ENCODE data around the gene MAP2.
A peak's percentile ranks its signal among the peaks of the same experiment; 100 is the strongest.
"Not testable (repeated sequence)": the region's sequence is repeated elsewhere in the genome, so short reads cannot be mapped to it uniquely, and the experiment has no call there.

MAP2 gene

DNA sequence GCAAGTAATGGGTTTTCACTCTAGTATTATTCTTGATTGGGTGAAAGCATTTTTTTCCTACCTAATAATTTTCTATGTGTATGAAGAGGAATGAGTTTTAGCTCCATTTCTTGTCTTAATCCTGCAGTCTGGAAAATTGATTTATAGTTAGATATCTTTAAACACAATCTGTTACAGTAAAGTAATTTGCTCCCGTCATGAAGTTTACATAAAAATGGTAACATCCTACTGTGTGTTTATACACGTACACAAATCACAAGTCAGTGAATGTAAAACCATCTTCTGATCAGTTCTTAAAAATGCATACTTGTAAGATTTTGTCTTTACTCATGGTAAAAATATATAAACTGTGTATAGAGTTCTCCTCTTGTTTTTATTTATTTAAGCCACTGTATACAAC, 51.1 kb downstream of the MAP2 start:
- H3K27ac ChIP-seq (ENCODE audit: low read length), result no peak overlapping the region
- no peaks in the 10 kb centered on the region for H3K4me1 ChIP-seq (ENCODE audit: control insufficient read depth, insufficient read depth, low read length)
- no peaks in the 10 kb centered on the region for H3K27me3 ChIP-seq (ENCODE audit: control insufficient read depth in 1 of 2, insufficient read depth in 2 of 2, low read length in 2 of 2)
- H3K9ac ChIP-seq (ENCODE audit: low read length in 2 of 2), result no peak overlapping the region
- no peaks in the 10 kb centered on the region for H3K9me3 ChIP-seq (ENCODE audit: control insufficient read depth in 2 of 2, low read length in 2 of 2)
- no peaks in the 10 kb centered on the region for H3K36me3 ChIP-seq (ENCODE audit: control insufficient read depth in 2 of 2, insufficient read depth in 2 of 2, low read length in 2 of 2)
- H3K4me3 ChIP-seq (ENCODE audit: low read length in 2 of 2), result no peak overlapping the region

DNA sequence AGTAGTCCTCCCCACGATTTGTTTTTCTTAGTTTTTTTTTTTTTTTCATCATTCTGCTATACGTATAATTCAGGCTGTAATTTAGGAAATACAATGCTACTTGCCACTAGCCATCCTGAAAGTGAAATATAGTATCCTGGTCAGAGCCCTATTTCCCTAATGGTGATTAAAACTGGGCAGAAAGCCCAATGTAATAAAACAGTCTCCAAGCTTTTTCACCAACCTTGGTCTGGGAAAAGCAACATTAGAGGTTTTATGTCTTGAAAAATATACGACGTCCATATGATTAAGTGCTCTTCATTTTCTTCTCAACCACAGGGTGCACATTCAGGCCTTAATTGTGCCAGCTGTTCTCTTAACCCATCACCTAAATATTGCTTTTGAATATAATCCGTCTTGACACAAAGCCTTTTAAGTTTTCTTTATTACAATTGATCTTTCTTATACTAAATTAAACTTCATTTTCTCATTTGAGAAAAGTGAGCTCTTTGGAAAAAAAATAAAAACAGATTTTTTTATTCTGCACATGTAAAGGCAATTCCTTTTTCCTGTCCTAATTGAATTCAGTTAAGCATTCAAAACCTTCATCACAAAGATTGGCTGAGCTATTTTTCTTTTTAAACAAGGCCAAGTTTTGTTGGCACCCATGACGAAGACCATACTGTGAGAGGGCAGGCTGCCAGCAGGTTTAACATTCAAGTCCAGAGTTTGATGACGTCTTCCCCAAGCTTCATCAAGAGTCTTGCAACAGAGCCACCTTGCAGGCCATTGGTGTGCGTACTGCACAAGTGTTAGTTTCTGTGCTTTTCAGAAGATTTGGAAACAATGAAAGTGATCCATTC, 52.7 kb downstream of the MAP2 start:
- Histone ChIP-seq H3K36me3 (ENCODE audit: control insufficient read depth in 2 of 2, insufficient read depth in 2 of 2, low read length in 2 of 2) (no peaks in the 10 kb centered on the region), H3K9ac (ENCODE audit: low read length in 2 of 2) (no peak overlapping the region), H3K27ac (ENCODE audit: low read length) (no peak overlapping the region), H3K9me3 (ENCODE audit: control insufficient read depth in 2 of 2, low read length in 2 of 2) (no peaks in the 10 kb centered on the region), H3K27me3 (ENCODE audit: control insufficient read depth in 1 of 2, insufficient read depth in 2 of 2, low read length in 2 of 2) (no peaks in the 10 kb centered on the region), H3K4me1 (ENCODE audit: control insufficient read depth, insufficient read depth, low read length) (no peaks in the 10 kb centered on the region), H3K4me3 (ENCODE audit: low read length in 2 of 2) (no peak overlapping the region)

DNA sequence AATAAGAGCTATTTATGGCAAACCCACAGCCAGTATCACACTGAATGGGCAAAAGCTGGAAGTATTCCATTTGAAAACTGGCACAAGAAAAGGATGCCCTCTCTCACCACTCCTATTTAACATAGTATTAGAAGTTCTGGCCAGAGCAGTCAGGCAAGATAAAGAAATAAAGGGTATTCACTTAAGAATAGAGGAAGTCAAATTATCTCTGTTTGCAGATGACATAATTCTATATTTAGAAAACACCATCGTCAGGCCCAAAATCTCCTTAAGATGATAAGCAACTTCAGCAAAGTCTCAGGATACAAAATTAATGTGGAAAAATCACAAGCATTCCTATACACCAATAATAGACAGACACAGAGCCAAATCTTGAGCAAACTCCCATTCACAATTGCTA, 68.4 kb downstream of the MAP2 start:
- H3K36me3 ChIP-seq (ENCODE audit: control insufficient read depth in 2 of 2, insufficient read depth in 2 of 2, low read length in 2 of 2); H3K27ac ChIP-seq (ENCODE audit: low read length); H3K4me3 ChIP-seq (ENCODE audit: low read length in 2 of 2); H3K9ac ChIP-seq (ENCODE audit: low read length in 2 of 2); H3K4me1 ChIP-seq (ENCODE audit: control insufficient read depth, insufficient read depth, low read length); H3K9me3 ChIP-seq (ENCODE audit: control insufficient read depth in 2 of 2, low read length in 2 of 2); H3K27me3 ChIP-seq (ENCODE audit: control insufficient read depth in 1 of 2, insufficient read depth in 2 of 2, low read length in 2 of 2): not testable (repeated sequence)

DNA sequence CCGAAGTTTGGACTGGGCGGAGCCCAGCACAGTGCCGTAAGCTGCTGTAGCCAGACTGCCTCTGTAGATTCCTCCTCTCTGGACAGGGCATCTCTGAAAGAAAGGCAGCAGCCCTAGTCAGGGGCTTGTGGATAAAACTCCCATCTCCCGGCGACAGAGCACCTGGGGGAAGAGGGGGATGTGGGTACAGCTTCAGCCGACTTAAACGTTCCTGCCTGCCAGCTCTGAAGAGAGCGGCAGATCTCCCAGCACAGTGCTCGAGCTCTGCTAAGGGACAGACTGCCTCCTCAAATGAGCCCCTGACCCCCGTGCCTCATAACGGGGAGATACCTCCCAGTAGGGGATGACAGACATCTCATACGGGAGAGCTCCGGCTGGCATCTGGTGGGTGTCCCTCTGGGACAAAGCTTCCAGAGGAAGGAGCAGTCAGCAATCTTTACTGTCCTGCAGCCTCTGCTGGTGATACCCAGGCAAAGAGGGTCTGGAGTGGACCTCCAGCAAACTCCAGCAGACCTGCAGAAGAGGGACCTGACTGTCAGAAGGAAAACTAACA, 71.3 kb downstream of the MAP2 start:
- H3K9ac ChIP-seq (ENCODE audit: low read length in 2 of 2), result not testable (repeated sequence)

GRCh38 chr2:209495855-209496585, 72.2 kb downstream of the MAP2 start:
- Histone ChIP-seq H3K4me1 (ENCODE audit: control insufficient read depth, insufficient read depth, low read length) (peaks cover 6% of the 10 kb centered on the region), H3K9ac (ENCODE audit: low read length in 2 of 2) (no peak overlapping the region), H3K4me3 (ENCODE audit: low read length in 2 of 2) (peak overlapping the region in 1 of 2 donors; percentile 44), H3K36me3 (ENCODE audit: control insufficient read depth in 2 of 2, insufficient read depth in 2 of 2, low read length in 2 of 2) (no peaks in the 10 kb centered on the region), H3K27ac (ENCODE audit: low read length) (peak overlapping the region; percentile 46), H3K9me3 (ENCODE audit: control insufficient read depth in 2 of 2, low read length in 2 of 2) (peaks cover 6 to 9% of the 10 kb centered on the region in 2 donors), H3K27me3 (ENCODE audit: control insufficient read depth in 1 of 2, insufficient read depth in 2 of 2, low read length in 2 of 2) (no peaks in the 10 kb centered on the region)

More for the DNA sequence above, 71.3 kb downstream of the MAP2 start:
- not testable (repeated sequence) for H3K4me3 ChIP-seq (ENCODE audit: low read length in 2 of 2); H3K27me3 ChIP-seq (ENCODE audit: control insufficient read depth in 1 of 2, insufficient read depth in 2 of 2, low read length in 2 of 2); H3K9me3 ChIP-seq (ENCODE audit: control insufficient read depth in 2 of 2, low read length in 2 of 2); H3K4me1 ChIP-seq (ENCODE audit: control insufficient read depth, insufficient read depth, low read length); H3K36me3 ChIP-seq (ENCODE audit: control insufficient read depth in 2 of 2, insufficient read depth in 2 of 2, low read length in 2 of 2)
- peak overlapping the region; percentile 41 for H3K27ac ChIP-seq (ENCODE audit: low read length)

DNA sequence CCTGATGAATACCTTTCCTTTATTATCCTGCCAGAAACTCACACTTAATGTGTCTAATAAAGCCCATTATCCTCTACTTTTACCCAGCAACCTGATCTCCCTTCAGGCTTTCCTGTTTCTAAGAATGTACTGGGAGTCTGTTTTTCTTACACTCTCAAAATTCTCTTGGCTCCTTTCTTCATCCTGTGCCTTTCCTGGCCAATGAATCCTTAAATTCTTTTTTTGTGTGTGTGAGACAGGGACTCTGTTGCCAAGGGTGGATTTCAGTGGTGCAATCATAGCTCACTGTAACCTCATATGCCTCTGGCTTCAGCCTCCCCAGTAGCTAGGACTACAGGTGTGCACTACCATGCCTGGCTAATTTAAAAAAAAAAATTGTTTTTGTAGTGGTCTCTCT, 72.7 kb downstream of the MAP2 start:
- H3K36me3 ChIP-seq (ENCODE audit: control insufficient read depth in 2 of 2, insufficient read depth in 2 of 2, low read length in 2 of 2), result no peaks in the 10 kb centered on the region
- H3K9me3 ChIP-seq (ENCODE audit: control insufficient read depth in 2 of 2, low read length in 2 of 2), result peaks cover 6 to 9% of the 10 kb centered on the region in 2 donors
- no peaks in the 10 kb centered on the region for H3K27me3 ChIP-seq (ENCODE audit: control insufficient read depth in 1 of 2, insufficient read depth in 2 of 2, low read length in 2 of 2)
- peaks cover 6% of the 10 kb centered on the region for H3K4me1 ChIP-seq (ENCODE audit: control insufficient read depth, insufficient read depth, low read length)
- H3K4me3 ChIP-seq (ENCODE audit: low read length in 2 of 2), result no peak overlapping the region
- H3K9ac ChIP-seq (ENCODE audit: low read length in 2 of 2), result no peak overlapping the region
- H3K27ac ChIP-seq (ENCODE audit: low read length), result peak overlapping the region; percentile 46

DNA sequence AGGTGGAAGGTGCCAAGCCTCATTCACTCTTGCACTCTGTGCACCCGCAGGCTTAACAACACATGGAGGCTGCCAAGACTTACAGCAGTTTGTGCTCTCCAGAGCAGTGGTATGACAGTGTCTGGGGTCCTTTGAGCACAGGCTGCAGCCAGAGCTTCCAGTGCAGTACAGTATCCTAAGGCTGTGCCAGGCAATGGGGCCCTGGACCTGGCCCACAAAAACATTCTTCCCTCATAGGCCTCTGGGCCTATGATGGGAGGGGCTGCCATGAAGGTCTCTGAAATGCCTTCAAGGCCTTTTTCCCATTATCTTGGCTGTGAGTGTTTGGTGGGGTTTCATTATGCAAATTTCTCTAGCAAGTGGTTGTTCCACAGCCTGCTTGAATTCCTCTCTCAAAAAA, 74.8 kb downstream of the MAP2 start:
- no peaks in the 10 kb centered on the region for H3K36me3 ChIP-seq (ENCODE audit: control insufficient read depth in 2 of 2, insufficient read depth in 2 of 2, low read length in 2 of 2)
- H3K4me3 ChIP-seq (ENCODE audit: low read length in 2 of 2), result no peak overlapping the region
- no peak overlapping the region for H3K27ac ChIP-seq (ENCODE audit: low read length)
- no peak overlapping the region for H3K9ac ChIP-seq (ENCODE audit: low read length in 2 of 2)
- H3K9me3 ChIP-seq (ENCODE audit: control insufficient read depth in 2 of 2, low read length in 2 of 2), result peaks cover 6 to 9% of the 10 kb centered on the region in 2 donors
- no peaks in the 10 kb centered on the region for H3K27me3 ChIP-seq (ENCODE audit: control insufficient read depth in 1 of 2, insufficient read depth in 2 of 2, low read length in 2 of 2)
- peaks cover 6% of the 10 kb centered on the region for H3K4me1 ChIP-seq (ENCODE audit: control insufficient read depth, insufficient read depth, low read length)

DNA sequence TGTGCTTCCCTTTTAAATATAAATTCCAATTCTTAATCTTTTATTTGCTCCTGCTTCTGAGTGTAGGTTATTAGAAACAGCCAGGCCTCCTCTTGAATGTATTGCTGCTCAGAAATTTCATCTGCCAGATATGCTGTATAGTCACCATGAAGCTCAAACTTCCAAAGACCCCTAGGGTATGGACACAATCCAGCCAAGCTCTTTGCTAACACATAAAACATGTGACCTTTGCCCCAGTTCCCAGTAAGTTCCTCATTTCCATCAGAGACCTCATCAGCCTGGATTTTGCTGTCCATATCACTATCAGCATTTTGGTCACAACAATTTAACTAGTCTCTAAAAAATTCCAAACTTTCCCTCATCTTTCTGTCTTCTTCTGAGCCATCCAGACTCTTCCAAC, 75.2 kb downstream of the MAP2 start:
- Histone ChIP-seq H3K27ac (ENCODE audit: low read length) (no peak overlapping the region), H3K4me3 (ENCODE audit: low read length in 2 of 2) (no peak overlapping the region), H3K9me3 (ENCODE audit: control insufficient read depth in 2 of 2, low read length in 2 of 2) (peaks cover 6 to 9% of the 10 kb centered on the region in 2 donors), H3K9ac (ENCODE audit: low read length in 2 of 2) (no peak overlapping the region), H3K36me3 (ENCODE audit: control insufficient read depth in 2 of 2, insufficient read depth in 2 of 2, low read length in 2 of 2) (no peaks in the 10 kb centered on the region), H3K4me1 (ENCODE audit: control insufficient read depth, insufficient read depth, low read length) (peaks cover 6% of the 10 kb centered on the region), H3K27me3 (ENCODE audit: control insufficient read depth in 1 of 2, insufficient read depth in 2 of 2, low read length in 2 of 2) (no peaks in the 10 kb centered on the region)

DNA sequence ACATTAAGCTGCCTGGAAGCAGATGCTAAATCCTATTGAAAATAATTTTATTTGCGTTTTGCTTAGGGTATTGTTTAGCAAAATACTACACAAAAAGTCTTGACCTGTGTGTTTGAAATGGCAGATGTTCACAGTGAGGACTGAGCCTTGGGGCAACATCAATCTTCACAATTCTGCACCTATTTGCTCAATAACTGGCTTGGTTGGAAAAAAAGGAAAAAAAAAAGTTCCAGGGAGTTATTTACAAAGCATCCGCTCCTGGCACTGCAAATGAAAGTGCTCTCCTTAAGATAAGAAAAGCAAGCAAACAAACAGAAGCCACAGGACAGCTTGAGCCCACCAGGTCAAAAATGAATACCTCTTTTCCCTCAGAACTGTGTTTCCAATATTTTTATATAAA, 77.7 kb downstream of the MAP2 start:
- H3K9ac ChIP-seq (ENCODE audit: low read length in 2 of 2), result no peak overlapping the region
- no peaks in the 10 kb centered on the region for H3K36me3 ChIP-seq (ENCODE audit: control insufficient read depth in 2 of 2, insufficient read depth in 2 of 2, low read length in 2 of 2)
- no peak overlapping the region for H3K27ac ChIP-seq (ENCODE audit: low read length)
- H3K9me3 ChIP-seq (ENCODE audit: control insufficient read depth in 2 of 2, low read length in 2 of 2), result peaks cover 6% of the 10 kb centered on the region in 2 donors
- H3K27me3 ChIP-seq (ENCODE audit: control insufficient read depth in 1 of 2, insufficient read depth in 2 of 2, low read length in 2 of 2), result no peaks in the 10 kb centered on the region
- H3K4me1 ChIP-seq (ENCODE audit: control insufficient read depth, insufficient read depth, low read length), result no peaks in the 10 kb centered on the region
- H3K4me3 ChIP-seq (ENCODE audit: low read length in 2 of 2), result no peak overlapping the region

GRCh38 chr2:209505410-209505809, 81.6 kb downstream of the MAP2 start:
- Histone ChIP-seq H3K4me3 (ENCODE audit: low read length in 2 of 2) (no peak overlapping the region), H3K9me3 (ENCODE audit: control insufficient read depth in 2 of 2, low read length in 2 of 2) (no peaks in the 10 kb centered on the region), H3K4me1 (ENCODE audit: control insufficient read depth, insufficient read depth, low read length) (no peaks in the 10 kb centered on the region), H3K9ac (ENCODE audit: low read length in 2 of 2) (no peak overlapping the region), H3K27me3 (ENCODE audit: control insufficient read depth in 1 of 2, insufficient read depth in 2 of 2, low read length in 2 of 2) (no peaks in the 10 kb centered on the region), H3K36me3 (ENCODE audit: control insufficient read depth in 2 of 2, insufficient read depth in 2 of 2, low read length in 2 of 2) (no peaks in the 10 kb centered on the region), H3K27ac (ENCODE audit: low read length) (no peak overlapping the region)

DNA sequence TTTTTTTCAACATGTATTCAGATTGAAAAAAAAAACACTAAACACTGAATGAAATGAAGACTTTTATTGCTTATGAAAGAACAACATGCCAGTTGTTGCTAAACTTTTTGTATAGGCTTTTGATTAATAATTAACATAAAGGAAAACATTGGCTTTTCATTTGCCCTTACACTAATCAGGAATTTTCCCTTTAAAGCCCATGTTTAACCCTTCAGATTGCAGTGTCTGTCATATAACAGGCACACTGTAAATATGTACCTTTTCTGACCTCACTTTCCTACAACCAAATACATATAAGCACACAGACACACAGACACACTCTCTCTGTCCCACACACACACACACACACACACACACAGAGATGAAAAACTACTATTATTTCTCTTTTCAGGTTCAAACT, 84.4 kb downstream of the MAP2 start:
- H3K36me3 ChIP-seq (ENCODE audit: control insufficient read depth in 2 of 2, insufficient read depth in 2 of 2, low read length in 2 of 2), result no peaks in the 10 kb centered on the region
- H3K4me3 ChIP-seq (ENCODE audit: low read length in 2 of 2), result no peak overlapping the region
- no peaks in the 10 kb centered on the region for H3K4me1 ChIP-seq (ENCODE audit: control insufficient read depth, insufficient read depth, low read length)
- H3K9me3 ChIP-seq (ENCODE audit: control insufficient read depth in 2 of 2, low read length in 2 of 2), result no peaks in the 10 kb centered on the region
- no peak overlapping the region for H3K9ac ChIP-seq (ENCODE audit: low read length in 2 of 2)
- H3K27ac ChIP-seq (ENCODE audit: low read length), result no peak overlapping the region
- H3K27me3 ChIP-seq (ENCODE audit: control insufficient read depth in 1 of 2, insufficient read depth in 2 of 2, low read length in 2 of 2), result no peaks in the 10 kb centered on the region
